Renal cortex interstitium (tissue), 11 donors: ENCODE data around the gene GATA5. TPM values are rescaled to one million over a fixed set of nuclear protein-coding genes. Genes with fewer than 3 reads are reported as not detected.
A peak's percentile ranks its signal among the peaks of the same experiment; 100 is the strongest.
"Not testable (repeated sequence)": the region's sequence is repeated elsewhere in the genome, so short reads cannot be mapped to it uniquely, and the experiment has no call there.

ENCODE experiments used
- DNase-seq, 11 donors: peaks; one replicate each; pipeline ENCODE4 v3.0.0-alpha.2; 2013; ENCODE audit warnings: low read depth in 9 of 11, low spot score in 4 of 11; ENCODE audit errors: extremely low read depth in 1 of 11
- polyA plus RNA-seq, 3 donors: library from polyadenylated mRNA; unstranded; fragments of 120-200 nt; gene quantifications; one replicate each; pipeline ENCODE4 v1.2.1, GENCODE V29; 2013; ENCODE audit not compliant: insufficient read length in 3 of 3

Gene GATA5
- polyA plus RNA-seq, 3 donors: 6.3 to 10.8 (median 8.0) TPM

DNA sequence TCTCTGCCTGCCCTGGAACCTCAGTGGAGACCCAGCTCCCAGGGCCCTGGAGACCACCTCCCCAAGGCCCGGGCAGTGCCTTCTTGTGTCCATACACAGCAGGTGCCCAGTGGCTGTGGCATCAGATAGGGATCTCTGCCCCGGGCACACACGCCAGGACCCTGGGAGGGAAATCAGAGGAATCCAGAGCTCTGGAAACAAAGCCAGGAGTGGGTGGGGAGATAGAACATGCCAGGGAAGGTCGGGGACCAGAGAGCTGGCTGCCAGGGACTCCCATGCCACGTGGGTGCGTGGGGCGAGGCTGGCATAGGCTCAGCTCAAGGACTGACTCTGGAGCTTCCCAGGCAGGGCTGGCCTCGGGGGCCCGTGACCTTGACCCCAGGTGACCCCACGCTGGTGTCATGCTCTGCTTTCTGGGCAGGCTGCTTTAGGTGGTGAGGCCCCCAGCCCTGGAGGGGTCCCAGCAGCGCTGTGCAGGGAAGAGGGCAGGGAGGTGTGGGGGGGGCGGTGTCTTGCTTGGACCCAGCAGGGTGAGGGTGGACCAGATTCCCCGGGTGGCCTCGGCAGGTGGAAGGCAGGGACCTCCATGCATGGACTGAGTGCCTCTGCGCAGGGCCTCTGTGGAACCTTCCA lies 17.6 kb upstream of the GATA5 start:
- no peak for DNase-seq

DNA sequence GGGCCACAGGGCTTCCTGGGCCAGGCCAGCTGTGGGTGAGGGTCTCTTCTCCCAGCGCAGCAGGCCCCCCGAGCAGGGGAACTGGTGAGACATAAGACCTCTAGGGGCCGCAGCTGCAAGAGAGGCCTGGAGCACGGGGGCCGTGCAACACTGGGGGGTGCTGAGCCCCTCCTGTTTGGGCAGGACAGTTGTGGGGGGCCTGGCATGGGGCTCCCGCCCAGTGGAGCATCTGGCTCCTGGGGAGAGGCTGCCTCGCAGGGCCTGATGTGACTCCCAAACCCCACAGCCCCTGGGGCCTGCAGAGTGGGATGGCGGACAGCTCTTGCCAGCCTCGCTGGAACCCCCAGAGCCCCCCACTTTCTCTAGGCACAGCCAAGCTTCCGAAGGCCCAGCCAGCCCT lies 16.9 kb upstream of the GATA5 start:
- DNase-seq: no peak

DNA sequence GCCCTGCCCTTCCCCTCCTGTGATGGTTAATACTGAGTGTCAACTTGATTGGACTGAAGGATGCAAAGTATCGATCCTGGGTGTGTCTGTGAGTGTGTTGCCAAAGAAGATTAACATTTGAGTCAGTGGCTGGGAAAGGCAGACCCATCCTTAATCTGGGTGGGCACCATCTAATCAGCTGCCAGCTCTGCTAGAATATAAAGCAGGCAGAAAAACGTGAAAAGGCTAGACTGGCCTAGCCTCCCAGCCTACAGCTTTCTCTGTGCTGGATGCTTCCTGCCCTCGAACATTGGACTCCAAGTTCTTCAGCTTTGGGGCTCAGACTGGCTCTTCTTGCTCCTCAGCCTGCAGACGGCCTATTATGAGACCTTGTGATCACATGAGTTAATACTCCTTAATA lies 15.0 kb upstream of the GATA5 start:
- DNase-seq: not testable (repeated sequence)

DNA sequence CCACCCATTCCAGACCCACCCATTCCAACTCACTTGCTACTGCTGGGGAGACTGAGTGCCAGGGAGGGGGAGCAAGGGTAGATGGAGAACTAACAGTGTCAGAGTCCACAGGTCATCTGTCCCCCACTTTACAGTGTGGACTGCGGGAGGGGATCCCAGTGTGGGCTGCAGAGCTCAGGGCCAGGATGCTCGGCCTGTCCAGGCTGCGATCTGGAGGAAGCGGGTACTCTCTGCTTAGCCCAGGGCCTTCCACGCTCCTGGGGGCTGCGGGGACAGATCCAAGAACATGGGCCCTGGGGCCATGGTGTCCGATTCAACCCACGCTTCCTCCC lies 14.1 kb upstream of the GATA5 start:
- DNase-seq: no peak

DNA sequence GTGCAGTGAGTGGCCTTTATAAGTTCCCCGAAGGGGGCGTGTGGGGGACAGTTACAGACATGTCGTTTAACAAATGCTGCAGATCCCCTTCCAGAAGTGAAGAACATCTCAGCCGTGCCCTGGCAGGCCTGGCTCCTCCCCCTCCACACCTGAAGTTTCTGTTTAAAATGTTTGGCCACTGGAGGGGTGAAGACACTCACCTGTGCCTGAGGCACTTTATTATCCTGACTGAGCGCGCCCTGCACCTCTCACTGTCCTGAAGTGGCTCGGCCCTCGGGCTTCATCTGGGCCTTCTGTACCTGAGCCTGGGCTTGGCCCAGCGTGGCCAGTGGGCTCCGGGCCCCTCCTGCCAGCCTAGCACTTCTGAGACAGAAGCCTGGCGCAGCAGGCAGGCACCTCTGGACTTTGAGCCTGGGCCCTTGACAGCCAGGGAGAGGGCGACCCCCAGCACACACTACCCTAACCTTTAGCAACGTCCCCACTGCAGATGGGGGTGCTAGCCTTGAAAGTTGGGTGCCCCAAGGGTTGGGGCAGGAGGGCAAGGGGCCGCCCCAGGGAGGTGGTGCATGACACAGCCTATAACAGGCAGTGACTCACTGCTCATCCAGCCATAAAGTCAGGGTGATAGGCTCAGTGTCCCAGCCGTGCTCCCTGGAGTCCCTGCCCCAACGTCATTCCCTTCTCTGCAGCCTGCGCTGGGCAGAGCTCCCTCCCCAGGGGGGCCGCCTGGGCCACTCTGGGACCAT lies 13.6 kb upstream of the GATA5 start:
- DNase-seq: no peak

DNA sequence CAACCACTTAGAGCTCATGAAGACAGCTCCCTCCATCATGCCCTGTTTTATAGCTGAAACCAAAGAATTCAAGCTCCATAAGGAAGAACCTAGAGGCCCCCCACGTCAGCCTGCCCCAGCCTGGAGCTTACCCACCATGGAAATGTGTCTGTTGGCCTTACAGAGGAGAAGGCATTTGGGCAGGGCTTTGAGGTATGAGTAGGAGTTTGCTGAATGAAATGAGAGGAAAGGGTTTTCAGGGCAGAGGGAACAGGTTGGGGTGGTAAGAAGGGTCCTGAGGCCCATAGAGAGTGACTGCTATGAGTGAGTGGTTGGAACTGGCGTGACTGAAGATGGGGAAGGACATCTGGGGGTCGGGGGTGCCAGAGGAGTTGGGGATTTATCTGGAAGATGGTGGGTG lies 12.7 kb upstream of the GATA5 start:
- no peak for DNase-seq

DNA sequence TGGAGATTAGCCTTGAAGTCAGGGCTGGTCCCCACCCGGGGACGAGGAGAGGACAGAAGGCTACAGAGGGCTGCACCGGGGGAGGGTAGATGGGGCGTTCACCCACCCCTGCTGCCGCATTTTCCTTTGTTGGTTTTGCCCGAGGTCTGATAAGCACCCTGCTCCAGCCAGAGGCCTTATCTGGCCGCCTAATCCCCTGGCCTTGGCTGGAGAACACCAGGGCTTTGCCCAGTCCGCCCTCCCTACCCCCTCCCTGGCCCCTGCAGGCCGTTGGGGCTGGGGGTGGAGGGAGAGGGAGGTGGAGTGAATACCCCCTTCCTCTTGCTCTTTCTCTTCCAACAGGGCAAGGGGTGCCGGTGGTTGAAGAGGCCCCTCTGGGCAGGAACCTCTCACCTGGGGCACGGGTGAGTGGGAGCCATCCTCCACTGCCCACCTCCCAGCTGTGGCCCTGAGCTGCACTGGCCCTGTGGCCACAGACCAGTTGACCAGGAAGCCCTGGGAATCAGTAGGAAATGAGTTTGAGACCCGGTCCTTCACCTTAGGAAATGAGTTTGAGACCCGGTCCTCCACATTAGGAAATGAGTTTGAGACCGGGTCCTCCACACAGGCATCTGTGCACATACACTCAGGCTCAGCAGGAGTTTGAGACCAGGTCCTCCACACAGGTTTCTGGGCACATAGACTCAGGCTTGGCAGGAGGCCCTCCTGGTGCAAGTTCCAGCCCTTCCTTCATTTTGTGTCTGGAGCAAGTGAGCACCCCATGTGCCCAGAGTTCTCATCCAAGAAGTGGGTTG lies 12.0 kb upstream of the GATA5 start:
- no peak for DNase-seq

DNA sequence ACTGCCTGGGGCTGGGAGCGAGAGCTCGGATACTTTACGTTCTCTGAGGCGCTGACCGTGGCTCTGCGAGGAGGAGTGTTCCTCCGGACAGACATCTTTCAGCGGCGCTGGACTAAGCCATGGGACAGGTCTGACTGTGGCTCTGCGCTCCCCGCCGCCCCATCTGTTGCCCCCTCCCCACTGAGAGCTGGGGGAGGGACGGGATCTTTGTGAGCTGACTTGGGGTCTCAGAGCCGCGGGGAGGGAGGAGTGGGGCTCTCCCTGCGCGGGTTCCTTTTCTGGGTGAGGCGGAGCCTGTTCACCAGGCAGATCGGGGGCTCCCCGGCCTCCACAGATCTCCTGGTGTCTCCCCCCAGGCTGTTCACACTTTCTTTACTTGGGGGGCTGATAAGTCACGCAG lies 11.3 kb upstream of the GATA5 start:
- no peak for DNase-seq

DNA sequence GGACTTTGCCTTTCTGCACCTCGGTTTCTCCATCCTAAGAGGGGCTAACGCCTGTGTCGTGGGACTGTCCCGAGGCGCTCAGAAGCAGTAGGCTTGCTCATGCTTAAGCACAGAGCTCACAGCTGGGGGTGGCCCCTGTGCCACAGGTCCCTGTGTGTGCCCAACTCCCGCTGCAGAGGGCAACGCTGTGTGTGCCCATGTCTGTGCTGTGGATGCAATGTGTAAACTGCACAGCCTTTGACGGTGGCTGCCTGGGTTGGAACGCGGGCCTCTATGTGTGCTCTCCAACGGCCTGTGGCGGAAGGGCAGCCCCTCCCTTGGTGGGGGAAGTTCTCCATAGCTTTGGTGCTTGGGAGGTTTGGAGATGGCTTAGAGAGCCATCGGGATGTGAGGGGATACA lies 10.7 kb upstream of the GATA5 start:
- no peak for DNase-seq

DNA sequence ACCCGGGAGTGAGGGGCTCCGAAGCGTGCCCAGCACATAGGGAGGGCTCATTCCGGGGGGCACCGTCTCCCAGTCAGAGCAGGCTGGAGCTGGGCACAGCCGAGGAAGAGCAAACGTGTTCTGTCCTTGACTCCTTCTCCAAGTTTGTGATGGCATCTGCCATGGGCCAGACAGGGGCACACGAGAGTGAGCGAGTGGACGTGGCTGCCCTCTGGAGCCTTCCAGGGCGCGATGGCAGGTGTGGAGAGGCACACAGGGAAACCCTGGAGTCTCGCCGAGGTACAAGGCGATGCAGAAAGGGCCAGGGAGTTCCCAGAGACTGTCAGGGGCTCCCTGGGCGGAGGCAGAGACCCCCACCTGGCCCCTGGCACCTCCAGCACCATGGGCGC lies 9.9 kb upstream of the GATA5 start:
- DNase-seq: no peak

DNA sequence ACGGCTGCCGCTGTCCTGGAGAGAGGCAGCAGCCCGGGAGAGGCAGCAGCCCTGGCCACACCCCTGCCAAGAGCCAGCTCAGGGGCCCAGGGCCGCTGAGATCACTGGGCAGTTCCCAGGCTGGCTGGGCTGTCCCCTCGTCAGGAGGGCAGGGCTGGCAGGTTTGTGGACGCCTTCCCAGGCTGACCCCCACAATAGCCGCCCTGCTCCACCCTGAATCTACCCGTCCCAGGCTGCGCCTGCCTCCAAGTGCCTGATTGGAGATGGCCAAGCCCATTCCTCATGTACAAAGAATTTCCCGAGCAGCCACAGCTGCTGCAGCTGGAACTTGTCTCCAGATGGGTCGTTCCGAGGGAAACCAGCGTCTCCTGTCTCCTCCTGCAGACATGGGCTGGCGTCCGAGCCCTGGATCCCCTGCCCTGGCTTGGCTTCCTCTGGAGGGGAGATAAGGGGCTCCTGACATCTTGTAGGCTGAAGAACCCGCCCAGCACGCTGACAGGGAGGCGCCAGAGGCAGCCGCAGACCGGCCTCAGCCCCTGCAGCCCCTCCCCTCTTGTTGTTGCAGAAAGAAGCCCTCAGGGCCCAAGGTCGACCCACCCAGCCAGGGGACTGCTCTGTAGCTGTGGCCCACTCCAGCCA lies 9.4 kb upstream of the GATA5 start:
- DNase-seq: peak in 6 of 11 donors; percentile 57 to 86 (median 78)

DNA sequence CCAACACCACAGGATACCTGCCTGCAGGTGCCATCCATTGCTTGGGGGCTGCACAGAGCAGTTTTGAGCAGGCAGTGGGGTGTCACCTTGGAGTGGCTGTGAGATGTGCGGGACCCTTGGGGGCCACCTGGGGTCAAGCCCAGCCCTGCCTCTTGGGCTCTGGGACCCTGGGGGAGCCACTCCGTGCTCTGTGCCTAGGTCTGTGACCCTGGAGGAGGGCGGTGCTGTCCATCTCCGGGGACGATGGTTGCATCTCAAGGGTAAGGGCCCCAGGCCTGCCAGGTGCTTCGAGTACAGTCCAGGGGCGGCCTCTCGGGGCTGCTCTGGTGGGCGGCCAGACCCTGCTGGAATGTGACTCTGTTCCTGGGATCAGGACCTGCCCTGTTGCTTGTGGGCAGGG lies 8.7 kb upstream of the GATA5 start:
- DNase-seq: no peak

DNA sequence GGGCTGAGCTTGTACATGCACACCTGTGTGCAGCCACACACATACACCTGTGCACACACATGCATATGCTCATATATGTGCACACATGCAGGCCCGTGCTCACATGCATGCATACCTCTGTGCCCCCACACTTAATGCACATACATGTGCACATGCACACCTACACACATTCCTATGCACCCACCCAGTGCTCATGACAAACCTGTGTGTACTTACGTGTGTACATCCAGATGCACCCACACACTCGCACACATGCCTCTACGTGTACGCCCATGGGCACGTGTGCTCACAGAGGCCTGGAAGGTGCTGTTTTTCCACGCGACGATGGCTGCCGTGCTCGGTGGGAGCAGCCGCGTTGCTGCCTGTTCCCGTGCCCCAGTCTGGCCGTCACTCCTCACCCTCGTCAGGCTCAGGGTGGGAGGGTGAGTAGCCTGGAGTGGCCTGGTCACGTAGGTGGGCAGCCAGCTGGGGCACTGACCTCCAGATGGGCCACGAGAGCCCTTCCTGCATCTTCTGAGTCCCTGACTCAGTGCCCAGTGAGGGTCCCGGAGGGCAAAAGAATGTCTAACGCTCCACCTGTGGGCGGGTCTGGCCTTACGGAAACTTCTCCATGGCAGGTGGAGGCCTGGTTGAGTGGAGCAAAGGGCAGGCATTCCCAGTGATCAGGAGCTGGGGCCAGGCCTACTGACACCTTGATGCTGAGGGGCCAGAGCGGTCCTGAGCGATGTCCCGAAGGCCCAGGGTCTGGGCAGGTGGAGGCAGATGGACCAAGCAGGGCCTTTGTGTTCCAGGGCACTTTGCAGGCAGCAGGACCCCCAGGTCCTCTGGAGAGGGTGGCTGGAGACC lies 8.0 kb upstream of the GATA5 start:
- no peak for DNase-seq

DNA sequence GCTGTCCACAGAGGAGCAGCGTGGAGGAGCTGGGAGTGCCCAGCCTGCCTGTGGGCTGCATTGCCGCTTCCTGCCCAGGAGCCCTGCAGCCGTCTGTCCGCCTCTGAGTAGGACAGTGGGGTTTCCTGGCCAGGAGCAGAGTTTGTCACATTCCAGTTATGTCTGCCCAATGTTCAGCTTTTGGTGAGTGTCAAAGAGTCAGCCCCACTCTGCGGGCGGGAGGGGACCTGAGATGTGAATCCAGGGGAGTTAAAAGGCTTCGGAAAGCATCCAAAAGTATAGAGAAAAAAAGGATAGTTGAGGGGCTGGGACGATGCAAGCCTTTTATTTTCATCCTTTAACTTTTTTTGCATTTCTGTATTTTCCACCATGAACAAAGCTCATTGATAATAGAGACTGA lies 7.2 kb upstream of the GATA5 start:
- DNase-seq: no peak

DNA sequence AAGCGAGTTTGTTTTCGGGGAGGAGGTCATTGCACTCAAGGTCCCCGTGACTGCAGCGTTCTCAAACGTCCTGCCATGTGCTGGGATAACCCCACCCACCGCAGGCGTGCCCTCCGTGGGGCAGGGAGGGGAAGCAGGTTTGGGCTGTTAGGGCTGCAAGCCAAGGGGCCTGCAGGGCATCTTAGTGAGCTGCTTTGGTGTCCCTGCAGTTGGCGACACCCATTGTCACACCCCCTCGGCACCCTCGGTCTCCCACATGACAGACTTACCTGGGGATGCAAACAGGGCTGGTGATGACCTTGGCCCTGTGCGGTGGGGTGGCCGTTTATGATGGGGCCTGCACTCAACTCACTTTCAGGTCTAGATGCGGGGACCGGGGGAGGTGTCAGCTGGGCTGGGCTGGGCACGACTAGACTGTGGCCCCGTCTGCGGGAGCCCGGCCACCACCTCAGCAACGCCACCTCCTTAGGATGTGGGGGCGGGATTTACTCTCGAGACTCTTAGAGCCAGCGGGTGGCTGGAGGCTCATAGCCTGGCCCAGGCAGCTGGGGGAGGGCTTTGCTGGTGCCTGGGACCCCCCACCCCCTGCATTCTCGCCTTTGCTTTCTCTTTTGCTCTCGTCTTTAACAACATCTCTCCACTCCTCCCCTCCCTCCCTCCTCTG lies 6.5 kb upstream of the GATA5 start:
- DNase-seq: no peak

DNA sequence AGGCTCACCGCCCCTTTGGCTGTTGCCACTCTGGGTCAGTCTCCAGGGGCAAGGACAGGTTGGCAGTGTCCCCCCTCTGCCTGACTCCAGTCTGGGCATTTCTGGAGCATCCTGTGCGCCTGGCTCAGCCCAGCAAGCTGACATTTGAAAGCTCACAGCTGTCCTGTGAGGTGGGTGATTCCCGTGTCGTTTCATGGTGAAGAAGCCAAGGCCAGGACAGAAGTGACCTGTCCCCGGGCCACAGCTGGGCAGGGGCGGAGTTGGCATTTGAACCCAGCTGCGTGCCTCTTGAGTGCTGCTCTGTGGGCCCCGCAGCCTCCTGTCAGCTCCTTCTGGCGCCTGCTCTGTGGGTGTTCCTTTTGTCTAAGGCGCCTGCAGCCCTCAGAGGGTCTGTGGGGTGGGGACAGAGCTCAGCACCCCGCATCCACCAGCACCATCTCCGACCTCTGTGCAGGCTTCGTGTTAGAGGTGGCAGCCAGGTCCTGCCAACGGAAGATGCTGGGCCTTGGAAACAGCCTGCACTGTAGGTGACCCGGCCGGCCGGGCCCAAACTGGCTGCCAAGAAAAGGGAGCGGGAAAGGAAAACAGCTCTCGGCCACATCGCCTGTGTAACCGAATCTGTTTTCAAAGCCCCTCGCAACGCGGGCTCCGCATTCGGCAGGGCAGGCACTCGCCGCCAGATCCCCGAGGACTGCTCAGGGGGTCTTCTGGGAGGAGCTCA lies 5.8 kb upstream of the GATA5 start:
- no peak for DNase-seq

DNA sequence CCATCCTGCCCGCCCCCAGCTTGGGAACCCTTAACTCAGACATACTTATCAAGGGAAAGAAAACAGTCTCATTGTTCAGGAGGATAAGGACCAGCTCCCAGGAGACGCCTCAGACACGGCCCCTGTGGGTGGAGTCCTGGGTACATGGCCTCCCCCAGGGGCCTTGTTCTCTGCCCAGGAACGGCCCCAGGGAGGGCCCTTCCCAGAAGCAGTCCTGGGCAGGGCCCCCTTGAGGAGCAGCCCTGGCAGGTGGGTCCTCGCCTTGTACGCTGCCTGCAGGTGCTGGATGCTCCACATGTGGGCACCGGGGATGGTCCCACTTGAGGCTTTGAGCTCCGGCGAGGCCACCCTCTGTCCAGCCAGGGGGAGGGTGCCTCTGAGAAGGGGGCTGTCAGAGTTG lies 4.5 kb upstream of the GATA5 start:
- no peak for DNase-seq

DNA sequence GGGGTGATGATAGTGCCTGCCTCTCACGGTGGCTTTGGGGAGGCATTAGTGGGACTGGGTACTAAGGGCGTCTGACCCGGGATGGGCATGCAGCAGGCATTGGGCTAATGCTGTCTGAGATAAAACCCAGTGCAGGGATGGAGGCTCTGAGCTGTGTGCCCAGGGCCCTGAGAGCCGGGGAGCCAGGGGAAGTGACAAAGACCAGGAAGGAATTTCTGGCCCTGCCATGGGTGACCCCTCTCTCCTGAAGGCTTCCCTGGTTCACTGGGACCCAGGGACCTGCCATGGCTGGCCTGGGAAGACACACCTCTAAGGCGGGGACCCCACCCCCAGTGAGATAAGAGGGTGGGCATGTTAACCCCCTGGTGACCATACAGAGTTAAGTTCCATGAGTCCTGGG lies 3.9 kb upstream of the GATA5 start:
- DNase-seq: no peak
